HG02571 (cell line): ENCODE results near the gene OAT.
"Not testable (repeated sequence)": the region's sequence is repeated elsewhere in the genome, so short reads cannot be mapped to it uniquely, and the experiment has no call there.

ENCODE experiments used
- ATAC-seq: cut with Tn5 transposase; IDR thresholded peaks from one replicate; pipeline ENCODE4 v1.9.1; 2021; ENCODE audit warnings: mild to moderate bottlenecking, moderate library complexity; ENCODE audit not compliant: unreplicated experiment

Gene OAT

DNA sequence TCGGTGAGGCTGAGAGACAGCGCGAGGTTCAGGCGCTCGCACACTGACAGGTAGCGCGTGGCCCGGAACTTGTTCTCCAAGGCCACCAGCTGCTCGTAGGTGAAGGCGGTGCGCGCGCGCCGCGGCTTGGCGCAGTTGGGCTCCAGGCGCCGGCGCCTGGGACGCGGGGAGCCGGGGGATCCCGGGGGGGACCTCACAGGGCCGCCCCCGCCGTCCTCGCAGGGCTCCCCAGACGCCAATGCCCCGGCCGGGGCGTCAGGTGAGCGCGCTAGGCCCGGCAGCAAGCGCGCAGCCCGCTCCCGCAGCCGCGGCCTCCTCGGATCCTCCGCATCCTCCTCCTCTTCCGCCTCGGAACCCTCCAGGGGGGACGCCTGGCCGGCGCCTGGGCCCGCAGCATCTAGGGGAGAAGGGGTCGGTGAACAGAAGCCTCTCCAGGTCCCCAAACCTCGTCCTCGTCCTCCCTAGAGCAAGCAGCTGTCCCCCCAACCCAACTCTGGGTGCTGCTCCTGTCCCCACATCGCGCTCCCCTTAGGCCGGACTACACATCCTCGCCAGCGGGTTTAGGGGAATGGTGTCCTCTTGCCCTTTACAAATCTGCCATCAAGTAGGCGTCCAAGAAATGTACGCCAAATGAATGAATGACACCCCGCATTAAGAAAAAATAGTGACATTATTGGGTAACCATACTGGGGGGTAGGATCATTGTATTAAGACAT, 29.2 kb upstream of the OAT start:
- no peak for ATAC-seq

DNA sequence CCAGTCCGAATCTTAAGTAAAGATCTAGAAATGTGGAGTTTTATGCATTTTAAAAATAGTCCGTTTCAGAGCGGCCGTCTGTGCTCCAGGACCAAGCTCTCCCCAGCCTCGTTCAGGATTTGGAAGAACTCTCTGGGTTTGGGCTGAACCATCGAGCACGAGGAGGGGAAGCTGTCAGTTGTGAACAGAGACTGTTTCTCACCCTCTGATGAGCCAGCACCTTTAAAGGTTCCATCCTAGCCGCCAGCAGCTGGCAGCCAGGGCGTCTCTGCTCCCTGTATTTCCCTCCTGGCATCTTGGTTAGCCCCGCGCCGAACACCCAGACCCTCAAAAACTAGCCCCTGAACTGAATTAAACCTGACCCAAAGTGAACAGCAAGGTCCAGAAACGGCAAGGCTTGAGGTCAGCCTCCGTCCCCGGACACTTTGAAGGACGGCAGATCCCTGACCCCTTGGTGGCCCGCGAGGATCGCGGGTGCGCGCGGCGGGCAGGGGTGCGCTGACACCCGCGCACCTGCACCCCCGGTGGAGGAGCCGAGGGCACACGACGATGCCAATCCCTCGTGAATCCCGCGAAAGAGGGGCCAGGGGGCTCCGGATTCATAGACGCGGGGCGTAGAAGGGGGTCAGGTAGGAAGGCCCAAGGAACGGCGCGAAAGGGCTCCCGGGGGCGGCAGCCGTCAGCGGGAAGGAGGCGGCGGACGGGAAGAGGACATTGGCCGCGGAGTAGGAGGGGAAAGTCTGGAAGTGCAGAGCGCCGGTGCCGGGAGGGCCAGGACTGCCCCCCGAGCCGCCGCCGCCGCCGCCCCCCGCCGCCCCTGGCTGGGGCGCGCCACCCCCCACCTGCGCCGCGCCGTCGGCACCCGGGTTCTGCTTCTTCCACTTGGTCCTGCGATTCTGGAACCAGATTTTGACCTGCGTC, 28.4 kb upstream of the OAT start:
- no peak for ATAC-seq

- not testable (repeated sequence) for ATAC-seq
Observed at GRCh38 chr10:124441694-124442093, 23.0 kb upstream of the OAT start.

DNA sequence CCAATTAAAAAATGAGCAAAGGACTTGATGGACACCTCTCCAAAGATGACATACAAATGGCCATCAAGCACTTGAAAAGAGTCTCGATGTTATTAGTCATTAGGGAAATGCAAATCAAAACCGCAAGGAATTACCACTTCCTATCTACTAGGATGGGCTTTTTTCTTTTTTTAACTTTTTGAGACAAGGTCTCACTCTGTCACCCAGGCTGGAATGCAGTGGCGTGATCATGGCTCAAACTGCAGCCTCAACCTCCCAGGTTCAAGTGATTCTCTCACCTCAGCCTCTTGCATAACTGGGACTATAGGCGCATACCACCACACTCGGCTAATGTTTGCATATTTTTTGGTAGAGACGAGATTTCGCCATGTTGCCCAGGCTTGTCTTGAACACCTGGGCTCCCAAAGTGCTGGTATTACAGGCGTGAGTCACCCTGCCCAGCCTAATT, 17.5 kb upstream of the OAT start:
- ATAC-seq: peak; percentile 65

- ATAC-seq: not testable (repeated sequence)
Observed at GRCh38 chr10:124435683-124436082, 17.0 kb upstream of the OAT start.

- no peak for ATAC-seq
Observed at GRCh38 chr10:124433461-124433860, 14.7 kb upstream of the OAT start.

DNA sequence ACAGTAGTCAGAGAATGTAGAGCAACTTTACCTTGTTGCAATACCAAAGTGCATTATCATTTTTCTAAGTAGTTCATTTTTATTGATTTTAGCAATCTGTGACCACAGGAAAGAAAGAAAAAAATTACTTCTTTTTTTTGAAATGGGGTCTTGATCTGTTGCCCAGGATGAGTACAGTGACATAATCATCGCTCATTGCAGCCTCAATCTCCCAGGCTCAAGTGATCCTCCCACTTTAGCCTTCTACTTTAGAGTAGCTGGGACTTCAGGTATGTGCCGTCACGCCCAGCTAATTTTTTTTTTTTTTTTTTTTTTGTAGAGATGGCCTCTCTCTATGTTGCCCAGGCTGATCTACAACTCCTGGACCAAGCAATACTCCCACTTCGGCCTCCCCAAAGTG, 11.4 kb upstream of the OAT start:
- ATAC-seq: no peak

- no peak for ATAC-seq
Observed at GRCh38 chr10:124429576-124429975, 10.9 kb upstream of the OAT start.

- ATAC-seq: no peak
Observed at GRCh38 chr10:124428207-124428777, 9.6 kb upstream of the OAT start.

DNA sequence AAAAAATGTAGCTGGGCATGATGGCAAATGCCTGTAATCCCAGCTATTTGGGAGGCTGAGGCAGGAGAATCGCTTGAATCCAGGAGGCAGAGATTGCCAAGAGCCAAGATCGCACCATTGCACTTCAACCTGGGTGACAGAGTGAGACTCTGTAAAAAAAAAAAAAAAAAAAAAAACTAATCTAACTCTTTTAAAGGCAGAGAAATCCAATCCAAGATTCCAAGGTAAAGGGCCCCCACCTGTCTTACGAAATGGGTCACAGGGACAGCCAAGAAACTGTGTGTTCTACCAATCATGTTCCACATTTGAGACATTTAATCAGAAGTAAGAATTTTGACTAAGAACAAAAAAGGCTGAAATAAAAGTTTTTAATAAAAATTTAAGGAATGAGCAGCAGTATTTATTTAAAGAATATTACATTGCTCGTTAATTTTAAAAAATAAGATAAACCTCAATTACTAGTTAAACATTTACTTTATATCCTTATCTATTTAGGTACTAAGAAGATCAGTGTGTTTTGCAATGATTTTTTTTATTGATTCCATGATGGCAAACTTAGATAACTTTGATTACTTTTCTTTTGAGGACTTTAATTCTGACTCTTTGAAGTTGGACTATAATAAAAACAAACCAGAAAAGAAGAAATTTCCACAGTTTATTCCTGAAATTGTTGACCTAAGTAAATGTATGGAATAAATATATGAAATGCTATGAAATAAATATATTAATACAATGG, 6.7 kb upstream of the OAT start:
- ATAC-seq: no peak

DNA sequence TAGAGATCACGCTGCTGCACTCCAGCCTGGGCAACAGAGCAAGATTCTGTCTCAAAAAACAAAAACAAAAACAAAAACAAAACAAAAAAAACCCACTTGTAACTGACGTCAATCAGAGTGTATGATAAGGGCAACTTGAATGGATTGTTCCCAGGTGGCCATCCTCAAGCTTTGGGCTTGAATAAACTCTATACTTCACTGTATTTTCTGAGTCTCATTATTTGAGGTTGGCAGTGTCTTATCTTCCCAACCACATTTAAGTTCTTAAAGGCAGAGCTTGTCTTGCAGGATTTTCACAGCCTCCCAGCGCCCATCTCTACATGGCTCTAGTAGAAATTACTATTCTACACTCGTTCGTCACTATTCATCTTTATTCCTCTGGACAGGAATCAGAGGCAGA, 5.1 kb upstream of the OAT start:
- no peak for ATAC-seq

DNA sequence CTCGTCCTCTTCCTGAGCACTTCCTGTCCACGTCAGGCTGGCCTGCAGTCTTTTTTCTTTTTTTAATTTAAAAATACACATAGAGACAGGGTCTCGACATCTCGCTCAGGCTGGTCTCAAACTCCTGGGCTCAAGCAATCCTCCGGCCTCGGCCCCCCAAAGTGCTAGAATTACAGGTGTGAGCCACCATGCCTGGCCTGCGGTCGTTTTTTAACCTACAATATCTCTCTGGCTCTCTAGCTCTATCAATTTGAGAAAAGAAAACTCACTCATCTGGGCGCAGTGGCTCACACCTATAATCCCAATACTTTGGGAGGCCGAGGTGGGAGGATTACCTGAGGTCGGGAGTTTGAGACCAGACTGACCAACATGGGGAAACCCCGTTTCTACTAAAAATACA, 4.0 kb upstream of the OAT start:
- no peak for ATAC-seq

- ATAC-seq: no peak
Observed at GRCh38 chr10:124420254-124420653, 1.5 kb upstream of the OAT start.

DNA sequence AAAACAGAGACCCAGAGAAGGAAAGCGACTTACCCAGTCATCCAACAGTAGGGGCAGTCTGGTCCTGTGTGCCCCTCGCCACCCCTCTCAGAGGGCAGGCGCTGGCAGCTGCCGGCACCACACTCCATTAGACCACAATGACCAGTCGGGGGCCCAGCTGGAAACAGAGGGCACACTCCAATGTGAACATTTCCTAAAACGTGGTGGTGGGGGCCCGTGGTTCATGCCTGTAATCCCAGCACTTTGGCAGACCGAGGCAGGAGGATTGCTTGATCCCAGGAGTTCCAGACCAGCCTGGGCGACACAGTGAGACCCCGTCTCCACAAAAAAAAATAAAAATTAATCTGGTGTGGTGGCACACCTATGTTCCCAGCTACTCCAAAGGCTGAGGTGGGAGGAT, 912 bp upstream of the OAT start:
- ATAC-seq: no peak

- ATAC-seq: peak; percentile 32
Observed at GRCh38 chr10:124417895-124418725, 613 bp downstream of the OAT start.

DNA sequence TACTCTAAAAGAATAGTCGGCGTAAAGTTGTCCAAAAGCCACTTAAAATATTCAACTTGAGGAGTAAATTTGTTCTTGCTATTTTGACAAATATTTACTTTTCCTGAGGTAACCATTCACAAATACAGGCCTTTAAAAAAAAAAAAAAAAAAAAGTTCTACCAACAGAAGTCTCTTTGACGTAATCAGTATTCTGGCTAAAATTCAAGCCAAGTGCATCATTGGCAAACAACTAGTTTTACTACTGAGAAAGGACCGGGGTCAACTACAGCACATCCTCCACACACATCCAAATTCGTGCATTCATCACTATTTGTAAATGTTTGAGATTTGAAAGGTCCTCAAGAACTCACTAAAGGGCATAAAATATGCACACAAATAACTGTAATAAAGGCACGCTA, 2.0 kb downstream of the OAT start:
- no peak for ATAC-seq

DNA sequence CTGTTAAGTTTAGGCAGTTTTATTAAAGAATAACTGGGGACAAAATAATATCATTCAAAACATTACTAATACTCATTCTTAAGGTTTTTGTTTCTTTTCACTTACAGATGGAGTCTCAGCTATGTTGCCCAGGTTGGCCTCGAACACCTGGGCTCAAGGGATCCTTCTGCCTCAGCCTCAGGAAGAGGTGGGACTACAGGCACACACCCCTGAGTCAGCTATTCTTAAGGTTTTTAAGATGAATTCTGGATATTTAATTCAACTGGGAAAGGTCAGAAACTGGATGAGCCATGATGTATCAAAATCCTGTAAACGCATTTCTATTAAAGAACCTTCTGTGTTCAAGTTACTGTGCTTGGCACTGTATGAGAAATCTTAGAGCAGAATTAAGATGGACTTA, 3.5 kb downstream of the OAT start:
- no peak for ATAC-seq

GRCh38 chr10:124414076-124414475, 4.6 kb downstream of the OAT start:
- no peak for ATAC-seq

GRCh38 chr10:124409696-124410095, 9.0 kb downstream of the OAT start:
- no peak for ATAC-seq

- ATAC-seq: no peak
Observed at GRCh38 chr10:124408357-124408756, 10.4 kb downstream of the OAT start.
